GM18502 (cell line): ENCODE data around the gene NKAIN2.
"Not testable (repeated sequence)": the region's sequence is repeated elsewhere in the genome, so short reads cannot be mapped to it uniquely, and the experiment has no call there.

Experiments
- ATAC-seq: cut with Tn5 transposase; IDR thresholded peaks from one replicate; pipeline ENCODE4 v1.9.1; 2021; ENCODE audit warnings: mild to moderate bottlenecking; ENCODE audit not compliant: unreplicated experiment, poor library complexity

The NKAIN2 gene

DNA sequence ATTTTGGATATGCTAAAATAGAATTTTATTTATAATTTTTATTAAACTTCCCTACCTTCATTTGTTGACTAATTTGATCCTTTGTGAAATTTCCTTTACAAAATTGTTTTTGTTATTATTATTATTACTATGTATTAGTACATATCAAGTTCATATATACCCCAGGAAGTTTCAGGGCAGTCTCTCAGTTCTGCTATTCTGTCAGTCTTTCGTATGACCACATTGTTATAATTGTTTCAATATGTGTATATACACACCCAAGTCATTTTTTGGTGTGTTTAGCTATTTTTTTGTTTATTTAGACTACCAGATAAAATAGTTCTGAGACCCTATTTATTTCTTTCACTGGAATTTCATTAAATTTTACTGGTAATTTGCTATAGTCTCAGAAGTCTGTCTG is 72.1 kb downstream of the NKAIN2 start:
- ATAC-seq: no peak

DNA sequence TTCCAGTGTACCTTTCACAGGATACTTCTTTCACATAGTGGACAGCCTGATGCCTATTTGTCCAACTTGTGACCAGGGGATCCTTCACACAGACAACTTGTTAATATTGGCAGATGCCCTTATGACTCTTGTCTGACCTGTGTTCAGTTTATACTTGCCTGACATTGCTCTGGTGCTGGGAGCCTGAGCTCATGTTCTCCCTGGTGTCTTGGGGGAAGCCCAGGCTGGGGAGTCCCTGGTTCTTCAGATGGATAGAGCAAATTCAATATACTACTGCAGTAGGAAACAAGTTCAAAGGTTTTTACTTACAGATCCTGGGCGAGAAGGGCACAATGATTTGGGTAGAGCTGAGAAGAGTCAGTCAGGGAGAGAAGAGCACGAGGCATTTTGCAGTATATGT is 76.1 kb downstream of the NKAIN2 start:
- no peak for ATAC-seq

DNA sequence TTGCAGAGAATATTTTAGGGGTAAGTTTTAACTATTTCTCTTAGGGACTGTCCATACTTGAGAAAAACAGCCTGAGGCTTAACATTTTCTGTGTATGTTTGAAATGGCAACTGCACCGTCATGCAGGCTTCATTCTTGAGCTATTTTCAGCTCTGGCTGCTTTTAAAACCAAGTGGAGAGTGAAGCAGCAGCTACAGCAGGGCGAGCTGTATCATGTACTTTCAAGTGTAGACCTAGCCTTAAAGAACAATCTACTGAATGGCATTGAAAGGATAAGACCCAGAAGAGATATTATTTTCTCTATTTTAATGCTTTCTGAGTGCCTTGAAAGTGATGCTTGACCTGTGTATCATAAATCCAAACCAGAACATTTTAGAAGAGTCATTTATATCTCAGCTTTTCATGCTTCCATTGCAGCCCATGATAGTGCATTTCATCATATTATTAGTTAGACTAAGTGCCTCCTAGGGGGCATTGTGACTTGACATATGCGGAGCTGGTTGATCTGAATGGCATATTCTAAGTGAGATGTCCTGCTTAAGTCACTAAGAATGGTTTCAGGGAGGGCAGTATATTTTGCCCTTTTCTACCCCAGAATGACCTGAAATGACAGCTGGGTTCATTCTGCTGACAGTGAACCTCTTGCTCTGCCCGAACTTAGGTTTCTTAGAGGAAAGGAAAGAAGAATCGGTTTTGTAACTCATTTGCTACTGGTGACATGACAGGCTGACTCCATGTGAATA is 85.3 kb downstream of the NKAIN2 start:
- ATAC-seq: no peak

- ATAC-seq: no peak
Measured at GRCh38 chr6:123895346-123895745, 91.7 kb downstream of the NKAIN2 start.

- ATAC-seq: no peak
Measured at GRCh38 chr6:123895806-123896205, 92.1 kb downstream of the NKAIN2 start.

DNA sequence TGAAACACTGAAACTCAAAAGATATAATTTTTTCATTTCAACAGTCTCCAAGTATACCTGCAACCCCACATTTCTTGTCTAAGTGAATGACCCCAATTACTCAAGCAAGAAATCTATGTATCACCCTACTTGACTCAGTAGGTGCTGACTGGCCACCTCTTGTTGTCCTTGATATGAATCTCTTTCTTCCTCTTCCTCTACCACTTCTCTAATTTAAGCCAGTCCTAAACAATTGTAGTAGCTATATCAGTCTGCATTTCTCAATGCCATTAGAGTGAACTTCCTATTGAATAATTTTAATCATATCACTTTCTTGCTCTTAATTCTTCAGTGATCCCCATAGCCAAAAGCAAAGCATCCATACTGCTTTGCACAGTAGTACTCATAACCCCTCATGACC is 93.2 kb downstream of the NKAIN2 start:
- no peak for ATAC-seq

DNA sequence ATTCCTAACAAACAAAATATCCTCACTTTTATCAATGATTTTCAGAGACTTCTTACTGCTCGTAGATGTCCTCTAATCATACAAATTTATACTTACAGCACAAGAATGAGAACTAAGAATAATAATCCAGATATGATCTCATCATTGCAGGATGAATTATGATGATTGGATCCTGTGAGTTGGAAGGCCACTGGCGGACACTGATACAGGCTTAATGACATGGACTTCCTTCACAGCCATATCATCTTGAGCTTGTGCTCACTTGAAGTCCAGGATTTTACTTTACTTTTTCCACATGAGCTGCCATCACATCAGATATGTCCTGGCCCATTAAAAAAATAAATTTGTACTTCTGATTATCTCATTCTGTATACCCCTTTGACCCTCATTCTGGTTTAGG is 94.3 kb downstream of the NKAIN2 start:
- ATAC-seq: no peak

GRCh38 chr6:123898665-123899064 is 95.0 kb downstream of the NKAIN2 start:
- ATAC-seq: no peak

DNA sequence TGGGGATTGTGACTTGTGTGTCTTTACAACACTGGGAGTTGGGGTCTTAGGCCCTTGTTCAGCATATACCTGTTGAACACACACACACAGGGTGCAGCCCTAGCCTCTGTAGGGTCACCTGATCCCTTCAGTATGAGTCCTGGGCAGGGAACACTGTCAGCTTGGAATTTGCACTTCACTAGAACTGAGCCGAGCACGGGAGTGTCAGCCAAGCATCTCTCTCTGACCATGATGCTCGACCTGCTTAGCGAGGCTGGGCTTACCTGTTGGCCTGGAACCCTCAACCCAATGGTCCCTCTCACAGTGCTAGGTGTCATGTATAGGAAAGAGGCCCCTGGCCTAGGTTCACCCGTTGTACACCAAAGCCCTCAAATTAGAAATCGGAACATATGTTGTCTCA is 96.1 kb downstream of the NKAIN2 start:
- ATAC-seq: no peak

DNA sequence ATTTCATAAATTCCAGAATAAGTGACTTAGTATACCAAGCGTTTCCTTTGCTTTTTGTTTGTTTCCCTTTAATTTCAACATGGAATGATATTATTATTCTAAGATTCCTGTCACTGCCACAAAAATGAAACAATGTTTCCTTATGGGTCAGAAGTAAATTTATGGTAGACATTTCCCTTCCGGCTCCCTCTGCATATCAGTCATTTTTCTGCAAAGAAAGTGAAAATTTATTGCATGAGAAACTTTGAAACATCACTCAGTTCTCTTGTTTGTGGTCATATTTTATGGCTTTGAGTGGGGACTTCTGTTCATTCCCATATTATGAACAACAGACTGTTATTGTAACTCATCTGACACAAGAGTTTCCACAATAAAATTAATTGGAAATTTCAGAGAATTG is 97.8 kb downstream of the NKAIN2 start:
- no peak for ATAC-seq

DNA sequence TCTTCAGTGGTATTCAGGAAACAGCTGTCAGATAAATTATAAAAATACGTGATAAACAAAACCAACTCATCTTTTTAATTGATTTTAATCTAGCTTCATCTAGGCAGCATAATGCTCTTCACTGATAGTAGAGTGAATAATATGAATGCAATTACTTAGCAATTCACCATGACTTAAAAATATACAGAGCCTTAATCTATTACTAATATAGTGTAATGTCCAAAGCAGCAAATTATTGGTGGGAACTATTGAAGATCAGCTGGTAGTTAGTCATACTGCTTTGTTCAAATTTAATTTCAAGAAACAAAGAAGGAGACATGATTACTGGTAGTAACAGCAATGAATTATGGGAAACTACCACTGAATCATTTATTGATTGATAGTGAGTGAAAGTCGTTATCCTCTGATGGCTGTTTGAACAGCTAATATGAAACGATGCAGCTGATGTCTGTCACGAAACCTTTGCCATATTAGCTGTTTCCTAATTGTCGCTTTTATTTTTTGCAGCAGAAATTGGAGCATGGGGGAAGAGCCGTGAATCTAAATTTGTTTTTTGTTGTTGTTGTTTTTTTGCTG is 99.2 kb downstream of the NKAIN2 start:
- no peak for ATAC-seq

GRCh38 chr6:123904228-123904627 is 100.6 kb downstream of the NKAIN2 start:
- no peak for ATAC-seq

GRCh38 chr6:123908797-123909196 is 105.1 kb downstream of the NKAIN2 start:
- no peak for ATAC-seq

DNA sequence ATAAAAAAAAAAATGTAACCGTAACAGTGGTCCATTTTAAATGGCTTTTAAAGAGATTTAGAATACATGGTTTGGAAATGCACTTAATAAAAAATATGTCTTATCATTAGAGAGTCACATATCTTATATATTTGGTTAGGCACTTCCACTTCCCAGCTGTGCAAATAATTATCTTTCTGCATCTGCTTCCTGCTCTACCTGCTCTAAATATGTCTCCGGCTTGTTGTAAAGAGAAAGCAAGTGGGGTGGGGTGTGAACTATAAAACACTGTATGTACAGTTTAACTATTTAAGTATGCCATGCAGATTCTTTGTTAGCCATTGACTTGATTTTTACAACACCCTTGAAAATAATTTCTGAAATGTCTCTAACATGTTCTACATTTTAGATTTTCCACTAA is 106.3 kb downstream of the NKAIN2 start:
- ATAC-seq: no peak

- ATAC-seq: no peak
Measured at GRCh38 chr6:123913863-123914262, 110.2 kb downstream of the NKAIN2 start.

GRCh38 chr6:123923379-123923778 is 119.7 kb downstream of the NKAIN2 start:
- ATAC-seq: not testable (repeated sequence)

DNA sequence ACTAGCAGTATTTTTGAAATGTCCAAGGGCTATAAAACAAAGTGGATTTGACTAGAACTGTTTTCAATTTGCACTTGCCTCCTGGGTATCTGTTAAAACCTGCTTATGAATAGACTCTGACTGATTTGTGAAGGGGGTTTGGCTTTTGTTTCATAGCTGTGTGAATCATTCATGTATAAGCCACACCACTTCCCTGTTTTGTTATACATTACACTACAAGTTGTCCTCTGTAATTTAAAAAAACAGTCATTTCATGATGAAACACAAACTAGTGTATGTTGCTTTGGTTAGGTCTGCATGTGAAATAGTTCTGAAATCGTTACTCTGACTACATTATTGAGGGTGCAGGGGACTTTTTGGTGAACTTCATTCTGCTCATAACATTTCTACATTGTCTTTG is 121.7 kb downstream of the NKAIN2 start:
- ATAC-seq: peak; percentile 96

GRCh38 chr6:123925842-123926399 is 122.3 kb downstream of the NKAIN2 start:
- no peak for ATAC-seq

DNA sequence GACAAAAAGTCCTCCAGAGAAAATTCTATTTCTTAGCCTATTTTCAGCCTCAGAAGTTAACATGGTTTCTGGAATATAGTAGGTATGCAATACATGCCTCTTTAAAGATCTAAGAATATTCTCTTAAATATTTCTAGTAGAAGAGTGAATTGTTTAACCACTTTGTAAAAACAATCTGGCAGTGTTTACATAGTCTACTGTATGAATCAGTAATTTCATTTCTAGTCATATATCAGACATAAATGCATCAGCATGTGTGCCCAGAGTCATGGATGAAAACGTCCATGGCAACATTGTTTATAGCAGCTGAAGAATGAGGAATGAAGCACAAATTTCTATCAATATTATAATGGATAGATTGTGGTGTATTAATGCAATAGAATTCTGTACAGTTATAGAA is 124.9 kb downstream of the NKAIN2 start:
- ATAC-seq: no peak

DNA sequence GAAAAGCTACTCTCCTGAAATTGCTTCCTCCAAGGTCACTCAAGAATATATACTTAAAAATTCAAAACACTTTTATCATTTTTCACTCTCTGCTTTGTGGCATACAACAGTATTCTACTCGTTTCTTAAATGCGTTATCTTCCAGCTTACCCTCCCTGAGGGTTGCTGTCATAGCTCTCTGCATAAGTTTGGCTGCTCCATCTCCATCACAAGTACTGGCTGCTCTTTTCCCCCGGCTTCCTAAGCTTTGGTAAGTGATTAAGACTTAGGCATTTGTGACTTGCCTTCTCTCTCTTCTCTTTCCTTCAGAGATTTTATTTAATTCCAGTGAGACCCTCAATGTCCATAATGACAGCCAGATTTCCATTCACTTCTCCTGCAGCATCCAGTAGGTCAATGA is 128.3 kb downstream of the NKAIN2 start:
- ATAC-seq: no peak

DNA sequence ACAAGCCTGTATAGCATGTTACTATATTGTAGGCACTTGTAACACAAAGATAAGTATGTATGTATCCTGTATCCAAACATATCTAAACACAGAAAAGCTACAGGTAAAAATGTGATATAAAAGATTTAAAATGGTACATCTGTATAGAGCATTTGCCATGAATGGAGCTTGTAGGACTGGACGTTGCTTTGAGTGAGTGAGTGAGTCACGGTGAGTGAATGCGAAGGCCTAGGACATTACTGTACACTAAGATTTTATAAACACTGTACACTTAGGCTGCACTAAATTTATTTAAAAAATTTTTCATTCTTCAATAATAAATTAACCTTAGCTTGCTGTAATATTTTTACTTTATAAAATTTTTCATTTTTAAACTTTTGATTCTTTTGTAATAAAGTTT is 136.9 kb downstream of the NKAIN2 start:
- ATAC-seq: no peak

DNA sequence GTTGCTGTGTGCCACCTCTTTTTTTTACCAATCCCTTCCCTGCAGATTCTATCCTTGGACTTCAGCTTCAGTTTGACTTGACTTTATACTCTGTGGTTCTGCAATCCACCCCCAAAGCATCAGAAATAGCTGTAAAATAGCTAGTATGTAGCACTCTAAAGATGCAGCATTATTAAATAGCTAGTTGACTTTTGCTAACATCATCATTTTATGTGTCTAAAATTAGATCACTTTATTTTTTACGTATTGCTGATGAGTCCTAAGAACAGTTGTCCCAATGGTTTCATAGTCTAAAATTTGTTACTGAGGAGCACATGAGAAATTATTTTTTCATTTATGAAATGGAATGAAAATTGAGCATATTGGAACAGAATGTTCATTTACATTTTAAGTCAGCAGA is 138.2 kb downstream of the NKAIN2 start:
- ATAC-seq: no peak
